ENCODE data around the gene CFTR. TPM values are rescaled to one million over a fixed set of nuclear protein-coding genes. Genes with fewer than 3 reads are reported as not detected.

CFTR gene
- total and polyA plus RNA-seq, 10 of the 15 experiments (the other 5 are each of a cell fraction or from before 2014, with no cell fraction given), result 0.02 to 2.3 (median 0.21) TPM; not detected in 1

- ChIA-PET CTCF (no interaction called here), RAD21 (ENCODE audit: unreplicated experiment) (interaction anchor here (1.1 kb wide), 1 partner anchor 196 kb away, joined by 4 read pairs; no protein-coding TSS in a partner anchor), POLR2A (no interaction called here), SMC1A (ENCODE audit: uncharacterized antibody, unreplicated experiment) (interaction anchor here (1.1 kb wide), 1 partner anchor 24 kb away, joined by 3 read pairs; no protein-coding TSS in a partner anchor)
- FAIRE-seq (no peak), DNase-seq (ENCODE audit: low read depth, low spot score) (no peak), ATAC-seq (no peak)
- Histone ChIP-seq H3K36me3 (ENCODE audit: control insufficient read depth in 2 of 2, insufficient read depth in 2 of 2, low read length in 1 of 2) (no peaks in the 10 kb centered on the region), H3K4me1 (ENCODE audit: control insufficient read depth, insufficient read depth, low read length) (no peaks in the 10 kb centered on the region), H3K9me3 (replicated peaks; ENCODE audit: control insufficient read depth, insufficient read depth, low read length) (no peaks in the 10 kb centered on the region), H3K4me2 (ENCODE audit: control insufficient read depth, insufficient read depth) (no peak overlapping the region), H3K9ac (ENCODE audit: control insufficient read depth, insufficient read depth, low read length) (no peak overlapping the region), H3K4me3 (no peak overlapping the region), H3K27ac (ENCODE audit: control insufficient read depth, insufficient read depth) (no peak overlapping the region), H3K27me3 (replicated peaks in 1 of 2; ENCODE audit: control insufficient read depth in 2 of 2, insufficient read depth in 2 of 2, low read length in 1 of 2) (no peaks in the 10 kb centered on the region), H2AFZ (ENCODE audit: control insufficient read depth, low read depth, low read length) (no peak overlapping the region), H3K79me2 (ENCODE audit: control insufficient read depth, insufficient read depth, low read length) (no peaks in the 10 kb centered on the region), H4K20me1 (ENCODE audit: control insufficient read depth, insufficient read depth) (no peaks in the 10 kb centered on the region)
- TF ChIP-seq IKZF1 (conservative IDR thresholded peaks at IDR 0.05), result no peak
- TF ChIP-seq GATAD2B (conservative IDR thresholded peaks at IDR 0.05; ENCODE audit: low read depth), result no peak
- no peak for TF ChIP-seq NFXL1 (IDR thresholded peaks at IDR 0.05; ENCODE audit: borderline replicate concordance)
- no peak for TF ChIP-seq ZBTB33 (IDR thresholded peaks at IDR 0.05)
- TF ChIP-seq RFX5 (IDR thresholded peaks at IDR 0.05; ENCODE audit: low read depth, low read length), result no peak
- TF ChIP-seq CHD1 (IDR thresholded peaks at IDR 0.05; ENCODE audit: low read depth, low read length), result no peak
- intact Hi-C loops (cut with micrococcal nuclease; ENCODE audit: unreplicated experiment), result no loop called here
- 69% methylated on average over 18 of the region's 21 CpGs for WGBS (ENCODE audit: insufficient coverage, insufficient replicate concordance, low lambda C conversion rate, missing lambda C conversion rate)
- in situ Hi-C loops (cut with MboI), result no loop called here
- no TSS peak for BruUV-seq (replicated peaks)
Observed at GRCh38 chr7:117596134-117596533, 116.3 kb downstream of the CFTR start.

GRCh38 chr7:117597755-117598154, 117.9 kb downstream of the CFTR start:
- 0% methylated on average over 2 of the region's 2 CpGs for WGBS (ENCODE audit: insufficient coverage, insufficient replicate concordance, low lambda C conversion rate, missing lambda C conversion rate)
- Histone ChIP-seq H3K36me3 (ENCODE audit: control insufficient read depth in 2 of 2, insufficient read depth in 2 of 2, low read length in 1 of 2) (no peaks in the 10 kb centered on the region), H2AFZ (ENCODE audit: control insufficient read depth, low read depth, low read length) (no peak overlapping the region), H3K4me3 (no peak overlapping the region), H3K4me1 (ENCODE audit: control insufficient read depth, insufficient read depth, low read length) (no peaks in the 10 kb centered on the region), H3K9ac (ENCODE audit: control insufficient read depth, insufficient read depth, low read length) (no peak overlapping the region), H3K4me2 (ENCODE audit: control insufficient read depth, insufficient read depth) (no peak overlapping the region), H3K9me3 (replicated peaks; ENCODE audit: control insufficient read depth, insufficient read depth, low read length) (no peaks in the 10 kb centered on the region), H3K27me3 (replicated peaks in 1 of 2; ENCODE audit: control insufficient read depth in 2 of 2, insufficient read depth in 2 of 2, low read length in 1 of 2) (no peaks in the 10 kb centered on the region), H3K27ac (ENCODE audit: control insufficient read depth, insufficient read depth) (no peak overlapping the region), H3K79me2 (ENCODE audit: control insufficient read depth, insufficient read depth, low read length) (no peaks in the 10 kb centered on the region), H4K20me1 (ENCODE audit: control insufficient read depth, insufficient read depth) (no peaks in the 10 kb centered on the region)
- SMC1A ChIA-PET (ENCODE audit: uncharacterized antibody, unreplicated experiment), result interaction anchor here (1.4 to 2.1 kb wide), 3 partner anchors 9 to 188 kb away, joined by 3 to 6 read pairs (median 6); no protein-coding TSS in a partner anchor
- BruUV-seq (replicated peaks), result no TSS peak
- intact Hi-C loops (cut with micrococcal nuclease; ENCODE audit: unreplicated experiment) (no loop called here), in situ Hi-C loops (cut with MboI) (no loop called here)
- ATAC-seq (no peak), FAIRE-seq (no peak), DNase-seq (ENCODE audit: low read depth, low spot score) (no peak)
- CTCF ChIA-PET, result interaction anchor here (0.7 kb wide), 1 partner anchor 9 kb away, joined by 3 read pairs; no protein-coding TSS in a partner anchor
- RAD21 ChIA-PET (ENCODE audit: unreplicated experiment), result no interaction called here
- POLR2A ChIA-PET, result no interaction called here
- no peak for TF ChIP-seq HDGF (IDR thresholded peaks at IDR 0.05)
- TF ChIP-seq ZBTB4 (CRISPR knock-in tag; IDR thresholded peaks at IDR 0.05), result no peak
- no peak for TF ChIP-seq GATAD2B (conservative IDR thresholded peaks at IDR 0.05; ENCODE audit: low read depth)
- no peak for TF ChIP-seq ESRRA (IDR thresholded peaks at IDR 0.05; ENCODE audit: low read length)
- no peak for TF ChIP-seq CREM (IDR thresholded peaks at IDR 0.05; ENCODE audit: low read depth)
- no peak for TF ChIP-seq MYC (IDR thresholded peaks at IDR 0.05; ENCODE audit: insufficient read depth, insufficient read length, insufficient replicate concordance, low read length, severe bottlenecking)
- TF ChIP-seq KAT2A (conservative IDR thresholded peaks at IDR 0.05; ENCODE audit: control insufficient read depth, low read depth, low read length), result no peak
- no peak for TF ChIP-seq RBBP5 (conservative IDR thresholded peaks at IDR 0.05)
- no peak for TF ChIP-seq MEF2A (IDR thresholded peaks at IDR 0.05; ENCODE audit: insufficient read depth, low read depth, low read length)

Data from GM12878 (cell line).